GM18507 (cell line): ENCODE measurements around the gene MSI2.
"Not testable (repeated sequence)": the region's sequence is repeated elsewhere in the genome, so short reads cannot be mapped to it uniquely, and the experiment has no call there.

ENCODE experiments used
- DNase-seq: peaks from one replicate; pipeline ENCODE4 v3.0.0; 2011; ENCODE audit warnings: low read depth; ENCODE audit not compliant: insufficient read length; ENCODE audit errors: extremely low spot score
- FAIRE-seq: peaks from 2 replicates; lab custom pipeline; 2011; peaks lifted over from hg19 to GRCh38; lab: Jason Lieb, UNC

The MSI2 gene

DNA sequence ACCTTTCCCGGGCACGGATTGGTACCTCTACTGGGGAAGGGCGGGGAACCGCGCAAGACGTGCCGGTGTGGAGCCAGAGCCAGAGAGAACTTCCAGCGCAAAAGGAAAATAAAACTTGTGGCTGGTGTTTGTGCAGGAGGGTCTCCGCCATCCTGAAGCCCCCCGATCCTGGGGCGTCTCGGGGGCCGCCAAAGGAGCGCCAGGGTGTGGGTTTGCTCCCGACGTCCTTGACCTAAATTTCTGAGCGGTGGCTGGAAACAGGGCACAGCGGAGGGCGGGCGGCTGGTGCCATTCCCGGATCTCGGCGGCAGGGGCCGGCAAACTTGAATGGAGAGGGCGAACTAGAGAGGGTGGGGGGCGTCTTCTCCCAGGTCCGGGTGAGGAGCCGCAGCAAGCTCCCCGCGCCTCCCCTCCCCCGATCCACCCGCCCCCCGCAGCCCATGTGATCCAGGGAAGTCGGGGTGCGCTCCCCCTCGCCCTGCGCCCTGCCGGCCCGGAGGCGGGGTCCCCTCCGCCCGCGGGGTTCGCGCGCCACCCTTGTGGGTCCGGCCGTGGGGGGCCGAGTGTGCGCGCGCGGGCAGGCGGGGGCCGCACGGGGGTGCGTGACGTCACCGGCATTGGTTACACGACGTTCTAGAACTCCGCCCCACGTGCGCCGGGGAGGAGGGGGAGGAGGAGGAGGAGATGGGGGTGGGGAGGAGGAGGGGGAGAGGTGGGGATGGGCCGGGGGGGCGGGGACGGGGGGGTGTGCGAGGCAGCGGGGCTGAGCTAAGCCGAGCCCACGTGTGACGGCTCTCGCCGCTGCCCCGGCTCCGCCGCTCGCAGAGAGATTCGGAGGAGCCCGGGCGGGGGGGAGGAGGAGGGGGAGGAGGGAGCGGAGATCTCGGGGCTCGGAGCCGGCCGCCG is at the start of gene MSI2:
MSI2 (plus strand) TSS at position 748 of the 906 bp plus-strand sequence. CDS start 220 bp downstream, outside the sequence.
- peak; percentile 67 for DNase-seq
- FAIRE-seq: peak; percentile 74

DNA sequence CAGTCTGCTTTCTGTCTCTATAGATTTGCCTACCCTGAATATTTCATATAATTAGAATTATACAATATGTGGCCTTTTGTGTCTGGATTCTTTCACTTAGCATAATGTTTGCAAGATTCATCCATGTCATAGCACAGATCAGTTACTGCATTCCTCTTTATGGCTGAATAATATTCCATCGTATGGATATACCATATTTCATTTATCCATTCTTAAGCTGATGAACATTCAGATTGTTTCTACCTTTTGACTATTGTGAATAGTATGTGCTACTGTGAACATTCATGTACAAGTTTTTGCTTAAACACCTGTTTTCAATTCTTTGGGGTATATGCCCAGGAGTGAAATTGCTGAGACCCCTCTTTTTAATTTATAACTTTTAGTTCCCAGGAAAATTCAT is 49.4 kb upstream of the MSI2 start:
- DNase-seq (no peak), FAIRE-seq (no peak)

DNA sequence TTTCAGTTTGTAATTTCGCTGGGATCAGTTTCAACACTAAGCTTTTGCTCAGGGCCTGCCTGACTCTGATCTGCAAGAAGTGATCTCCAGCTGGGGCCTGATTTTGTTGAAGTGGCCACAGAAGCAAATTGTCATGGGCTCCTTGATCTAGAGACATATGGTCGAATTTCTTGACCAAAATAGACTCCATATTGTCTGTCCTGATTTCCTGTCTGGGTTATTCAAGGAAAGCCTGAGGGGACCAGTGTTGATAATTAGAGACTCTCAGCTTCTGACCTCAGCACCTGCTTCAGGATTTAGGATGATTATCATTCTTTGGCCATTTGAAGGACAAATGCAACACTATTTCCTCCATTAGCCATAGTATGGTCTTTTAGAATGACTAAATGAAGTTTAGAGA is 48.9 kb upstream of the MSI2 start:
- DNase-seq (no peak), FAIRE-seq (no peak)

DNA sequence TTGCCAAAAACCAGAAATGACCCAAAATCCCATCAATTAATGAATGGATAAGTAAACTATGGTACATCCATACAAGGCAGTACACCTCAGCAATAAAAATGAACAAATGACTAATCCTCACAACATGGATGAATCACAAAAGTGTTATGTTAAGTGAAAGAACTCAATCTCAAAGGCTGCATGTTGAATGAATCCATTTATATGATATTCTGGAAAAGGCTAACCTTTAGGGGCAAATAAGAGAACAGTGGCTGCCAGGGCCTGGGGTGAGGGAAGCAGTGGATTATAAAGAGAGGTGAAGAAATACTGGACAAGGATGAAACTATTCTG is 46.1 kb upstream of the MSI2 start:
- no peak for DNase-seq

DNA sequence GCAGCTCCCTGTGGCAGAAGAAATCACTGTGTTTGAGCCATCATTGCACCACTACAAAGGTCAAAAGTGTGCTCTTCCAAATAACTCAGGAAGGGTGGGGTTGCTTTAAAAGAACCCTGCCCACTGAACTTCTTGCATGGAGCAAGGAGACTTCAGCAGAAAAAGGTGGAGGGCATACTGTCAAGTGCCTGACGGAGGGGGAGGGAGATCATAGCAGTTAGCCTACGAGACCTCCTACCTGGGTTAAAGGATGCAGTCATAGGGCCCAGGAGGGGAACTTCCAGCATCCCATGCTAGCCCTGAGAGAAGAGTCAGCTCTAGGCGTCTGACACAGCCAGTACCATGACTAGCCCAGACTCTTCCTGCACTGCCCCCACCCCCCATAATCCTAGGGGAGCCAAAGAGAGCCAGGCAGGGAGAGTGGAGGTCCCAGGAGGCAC is 45.3 kb upstream of the MSI2 start:
- FAIRE-seq (no peak), DNase-seq (no peak)

More for the DNA sequence above, 46.1 kb upstream of the MSI2 start:
- no peak for FAIRE-seq

DNA sequence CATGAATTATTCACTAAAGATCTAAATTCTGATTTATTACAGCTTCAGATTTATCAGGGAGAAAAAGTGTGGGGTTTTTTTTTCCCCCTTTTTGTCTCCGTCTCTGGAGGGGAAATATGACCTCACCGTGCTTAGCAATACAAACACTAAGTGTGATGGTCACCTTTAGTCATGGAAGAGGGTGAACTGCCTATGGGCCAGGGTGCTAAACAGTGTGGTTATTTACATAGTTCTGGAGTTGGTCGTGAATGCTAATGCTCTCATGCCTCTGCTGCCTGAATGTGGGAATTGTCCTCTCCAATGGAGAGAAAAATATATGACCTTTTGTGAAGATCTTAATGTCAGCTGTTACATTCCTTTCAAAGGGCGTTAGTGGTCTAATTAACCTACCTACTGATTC is 44.8 kb upstream of the MSI2 start:
- DNase-seq (no peak), FAIRE-seq (no peak)

DNA sequence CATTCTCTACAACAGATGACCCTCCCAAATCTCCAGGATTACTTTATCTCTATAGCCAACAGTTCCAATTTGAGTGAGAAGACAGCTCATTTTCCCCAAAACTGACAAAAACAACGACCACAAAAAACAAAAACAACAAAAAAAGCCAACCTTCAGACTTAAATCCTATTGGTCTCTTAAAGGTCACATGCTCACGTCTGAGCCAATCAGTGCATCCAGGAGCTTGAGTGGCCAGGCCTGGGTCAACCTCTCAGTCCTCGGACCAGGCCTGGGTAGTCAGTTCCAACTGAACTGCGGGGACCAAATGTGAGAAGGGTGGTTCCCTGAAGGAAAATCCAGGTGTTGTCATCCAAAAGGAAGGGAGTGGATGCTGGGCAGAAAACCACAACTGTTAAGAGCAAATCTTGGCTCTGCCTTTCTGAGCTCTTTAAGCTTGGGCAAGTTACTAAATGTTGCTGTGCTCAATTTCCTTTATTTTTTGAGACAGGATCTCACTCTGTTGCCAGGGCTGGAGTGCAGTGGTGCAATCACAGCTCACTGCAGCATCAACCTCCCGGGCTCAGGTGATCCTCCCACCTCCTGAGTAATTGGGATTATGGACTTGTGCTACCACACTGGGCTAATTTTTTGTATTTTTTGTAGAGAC is 43.0 kb upstream of the MSI2 start:
- FAIRE-seq (no peak), DNase-seq (no peak)

DNA sequence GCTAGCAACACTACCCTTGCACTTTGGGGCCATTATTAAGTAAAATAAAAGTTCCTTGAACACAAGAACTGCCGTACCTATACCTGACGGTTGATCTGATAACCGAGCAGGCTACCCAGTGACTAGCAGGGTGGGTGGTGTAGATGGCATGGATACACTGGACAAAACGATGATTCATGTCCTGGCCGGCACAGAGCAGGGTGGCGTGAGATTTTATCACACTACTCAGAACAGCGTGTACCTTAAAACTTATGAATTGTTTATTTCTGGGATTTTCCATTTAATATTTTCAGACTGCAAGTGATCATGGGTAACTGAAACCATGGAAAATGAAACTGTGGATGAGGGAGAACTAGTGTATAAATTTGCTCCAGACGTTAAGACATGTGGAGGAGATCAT is 41.0 kb upstream of the MSI2 start:
- DNase-seq (no peak), FAIRE-seq (no peak)

DNA sequence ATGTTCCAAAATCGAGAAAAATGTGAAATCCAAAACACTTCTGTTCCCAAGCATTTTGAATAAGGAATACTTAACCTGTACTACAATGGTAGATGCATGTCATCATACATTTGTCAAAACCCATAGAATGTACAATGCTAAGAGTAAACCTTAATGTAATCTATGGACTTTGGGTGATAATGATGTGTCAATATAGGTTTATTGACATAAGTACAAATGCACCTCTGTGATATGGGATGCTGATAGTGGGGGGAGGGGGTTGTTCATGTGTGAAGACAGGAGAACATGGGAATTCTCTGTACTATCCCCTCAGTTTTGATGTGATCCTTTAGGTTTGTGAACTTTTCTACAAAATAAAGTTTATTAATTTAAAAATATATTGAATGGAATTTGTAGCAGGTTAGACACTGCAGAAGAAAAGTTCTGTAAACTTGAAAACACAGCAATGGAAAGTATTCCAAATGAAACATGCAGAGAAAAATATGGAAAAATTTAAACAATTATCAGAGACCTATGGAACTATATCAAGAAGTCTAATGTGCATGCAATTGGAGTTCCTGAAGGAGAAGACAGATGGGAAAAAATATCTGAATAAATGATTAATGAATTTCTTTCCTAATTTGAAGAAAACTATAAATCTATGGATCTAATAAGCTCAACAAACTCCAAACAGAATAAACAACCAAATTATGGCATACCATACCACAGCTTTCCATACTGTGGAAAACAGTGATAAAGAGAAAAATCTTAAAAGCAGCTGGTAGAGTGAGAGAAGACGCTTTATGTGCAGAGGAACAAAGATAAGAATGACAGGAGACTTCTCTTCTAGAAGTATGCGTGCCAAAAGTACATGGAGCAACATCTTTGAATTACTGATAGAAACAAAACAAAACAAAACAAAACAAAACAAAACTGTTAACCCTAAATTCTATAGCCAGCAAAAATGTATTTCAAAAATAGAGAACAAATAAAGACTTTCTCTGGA is 34.7 kb upstream of the MSI2 start:
- no peak for DNase-seq
- FAIRE-seq: no peak

DNA sequence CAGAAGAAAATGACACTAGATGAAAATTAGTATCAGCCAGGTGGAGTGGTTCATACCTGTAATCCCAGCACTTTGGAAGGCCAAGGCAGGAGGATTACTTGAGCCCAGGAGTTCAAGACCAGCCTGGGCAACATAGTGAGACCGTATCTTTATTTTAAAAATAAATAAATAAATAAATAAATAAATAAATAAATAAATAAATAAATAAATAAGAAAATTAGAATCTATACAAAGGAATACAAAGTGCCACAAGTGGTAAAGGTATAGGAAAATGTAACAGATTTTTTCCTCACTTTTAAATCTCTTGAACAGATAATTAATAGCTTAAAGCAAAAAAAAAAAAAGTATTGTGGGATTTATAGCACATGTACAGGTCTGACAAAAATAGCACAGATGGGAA is 33.9 kb upstream of the MSI2 start:
- DNase-seq, FAIRE-seq: not testable (repeated sequence)

DNA sequence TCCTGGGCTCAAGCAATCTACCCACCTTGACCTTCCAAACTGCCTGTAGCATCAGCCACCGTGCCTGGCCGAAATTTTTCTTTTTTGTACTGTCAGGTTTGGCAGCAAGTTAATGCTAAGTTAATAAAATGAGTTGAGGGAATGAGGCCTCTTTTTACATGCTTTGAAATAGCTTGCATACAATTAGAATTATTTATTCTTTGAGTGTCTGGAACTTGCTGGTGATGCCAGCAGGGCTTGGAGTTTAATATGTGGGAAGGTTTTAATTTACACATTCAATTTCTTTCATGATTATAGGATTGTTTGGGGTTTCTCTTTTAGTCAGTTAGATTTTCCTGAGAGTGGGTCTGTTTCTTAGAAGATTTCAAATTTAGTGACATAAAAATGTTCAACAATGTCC is 31.2 kb upstream of the MSI2 start:
- no peak for FAIRE-seq
- no peak for DNase-seq

DNA sequence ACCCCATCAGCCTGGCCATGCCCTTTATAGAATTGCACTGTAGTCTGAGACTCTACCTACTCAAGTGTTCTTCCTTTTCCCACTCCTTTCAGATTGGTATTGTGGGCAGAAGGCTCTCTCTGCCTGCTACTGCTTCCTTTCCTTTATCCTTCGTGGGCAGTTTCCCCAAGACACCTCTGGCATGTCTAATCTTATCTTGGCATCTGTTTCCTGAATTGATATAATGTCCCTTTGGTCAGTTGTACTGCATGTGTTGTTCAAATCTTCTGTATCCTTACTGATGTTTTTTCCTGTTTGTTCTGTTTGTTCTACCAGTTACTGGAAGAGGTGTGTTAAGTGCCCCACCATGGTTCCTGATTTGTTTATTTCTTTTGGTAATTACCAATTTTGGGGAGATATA is 29.5 kb upstream of the MSI2 start:
- FAIRE-seq (no peak), DNase-seq (no peak)

DNA sequence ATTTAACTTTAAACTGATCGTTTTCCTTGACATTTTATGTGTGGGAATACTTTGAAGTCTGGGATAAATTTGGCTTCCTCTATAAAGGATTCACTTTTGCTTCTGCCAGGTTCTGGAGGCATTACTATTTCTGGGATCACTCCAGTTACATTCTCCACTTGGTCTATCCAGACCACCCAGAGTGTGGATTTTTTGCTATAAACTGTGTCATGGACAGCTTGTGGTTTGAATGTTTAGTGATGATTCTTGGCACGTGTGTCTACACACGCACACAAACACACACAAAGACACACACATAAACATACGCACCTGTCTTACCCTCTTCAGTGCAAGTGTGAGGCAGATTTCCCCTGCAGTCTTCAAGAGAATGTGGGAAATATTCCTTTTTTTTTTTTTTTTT is 27.4 kb upstream of the MSI2 start:
- no peak for DNase-seq
- FAIRE-seq: no peak

DNA sequence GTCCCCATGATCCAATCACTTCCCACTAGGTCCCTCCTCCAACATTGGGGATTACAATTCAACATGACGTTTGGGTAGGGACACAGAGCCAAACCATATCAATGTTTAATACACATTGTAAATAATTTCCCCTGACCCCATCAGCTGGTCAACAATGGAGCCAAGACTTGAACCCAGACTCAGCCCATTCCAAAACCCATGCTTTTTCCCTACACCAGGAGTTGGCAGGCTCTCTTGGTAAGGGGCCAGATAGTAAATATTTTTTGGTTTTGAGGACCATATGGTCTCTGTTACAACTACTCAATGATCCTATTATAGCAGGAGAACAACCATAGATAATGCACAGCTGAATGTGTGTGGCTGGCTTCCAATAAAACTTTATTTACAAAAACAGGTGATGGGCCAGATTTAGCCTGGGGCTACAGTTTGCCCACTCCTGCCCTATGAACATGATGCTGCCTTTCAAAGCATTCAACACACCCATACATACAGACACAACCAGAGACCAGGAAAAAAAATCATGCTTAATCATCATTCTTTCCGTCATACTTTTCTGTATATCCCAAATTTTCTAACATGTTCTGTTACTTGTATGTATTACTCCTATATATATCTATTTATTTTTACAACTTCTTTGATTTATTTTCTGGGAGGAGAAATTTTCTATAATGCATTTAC is 22.1 kb upstream of the MSI2 start:
- FAIRE-seq: no peak

DNA sequence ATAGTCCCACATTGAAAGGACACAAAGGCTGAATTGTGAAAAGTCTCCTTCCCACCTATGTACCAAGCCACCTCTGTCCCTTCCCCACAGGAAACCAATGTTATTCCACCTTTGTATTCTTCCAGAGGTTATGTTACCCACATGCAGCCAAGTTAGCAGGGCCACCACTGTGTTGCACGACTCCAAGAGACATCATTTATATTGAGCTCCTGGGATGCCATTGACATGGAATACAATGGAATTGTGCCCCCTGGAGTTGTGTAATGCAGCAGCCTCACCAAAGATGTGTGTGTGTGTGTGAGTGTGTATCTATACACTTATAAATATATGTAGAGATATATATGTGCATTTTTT is 21.6 kb upstream of the MSI2 start:
- DNase-seq (no peak), FAIRE-seq (no peak)

More for the DNA sequence above, 22.1 kb upstream of the MSI2 start:
- DNase-seq: no peak

DNA sequence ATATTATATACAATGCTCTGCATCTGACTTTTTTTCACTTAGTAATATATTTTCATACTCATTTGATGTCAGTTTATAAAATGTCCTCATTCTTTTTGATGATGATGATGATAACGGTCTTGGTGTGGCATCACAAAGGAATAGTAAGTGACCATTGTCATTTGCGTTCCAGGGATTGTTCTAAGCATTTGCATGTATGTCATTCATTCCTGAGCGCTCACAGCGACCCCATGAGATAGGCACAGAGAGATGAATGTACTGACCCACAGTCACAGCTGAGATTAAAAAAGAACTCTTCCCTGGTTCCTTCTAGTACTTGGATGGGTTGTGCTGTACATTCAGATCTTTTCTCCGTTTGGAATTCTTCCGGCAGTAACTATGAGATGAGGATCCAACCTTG is 21.2 kb upstream of the MSI2 start:
- FAIRE-seq: no peak
- DNase-seq: no peak

DNA sequence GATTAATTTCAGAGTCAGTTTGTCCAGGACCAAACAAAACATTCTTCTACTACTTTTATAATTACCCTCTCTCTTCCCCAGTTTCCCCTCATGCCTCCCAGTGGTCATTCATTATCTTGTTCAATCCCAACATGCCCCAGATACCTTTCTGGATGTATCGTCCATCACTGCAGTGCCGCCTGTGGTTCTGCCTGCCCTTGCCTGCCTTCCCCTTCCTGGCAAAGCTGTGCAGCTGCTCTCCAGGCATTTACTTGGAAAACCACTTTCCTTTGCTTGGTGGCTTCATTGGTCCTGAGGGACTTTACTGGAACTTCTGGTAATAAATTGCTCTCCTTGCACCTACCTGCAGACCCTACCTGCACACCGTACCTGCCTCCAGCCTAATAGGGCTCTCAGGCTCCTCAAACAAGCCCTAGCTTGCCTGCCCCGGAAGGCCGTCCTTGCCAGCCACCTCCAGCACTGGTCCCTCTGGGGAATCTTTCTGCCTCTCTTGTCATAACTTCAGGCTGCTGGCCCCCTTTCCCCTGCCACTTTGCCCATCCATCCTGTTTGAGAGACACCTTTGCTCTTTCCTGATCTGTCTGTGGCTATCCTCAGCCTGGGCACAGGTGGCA is 19.5 kb upstream of the MSI2 start:
- FAIRE-seq: no peak

DNA sequence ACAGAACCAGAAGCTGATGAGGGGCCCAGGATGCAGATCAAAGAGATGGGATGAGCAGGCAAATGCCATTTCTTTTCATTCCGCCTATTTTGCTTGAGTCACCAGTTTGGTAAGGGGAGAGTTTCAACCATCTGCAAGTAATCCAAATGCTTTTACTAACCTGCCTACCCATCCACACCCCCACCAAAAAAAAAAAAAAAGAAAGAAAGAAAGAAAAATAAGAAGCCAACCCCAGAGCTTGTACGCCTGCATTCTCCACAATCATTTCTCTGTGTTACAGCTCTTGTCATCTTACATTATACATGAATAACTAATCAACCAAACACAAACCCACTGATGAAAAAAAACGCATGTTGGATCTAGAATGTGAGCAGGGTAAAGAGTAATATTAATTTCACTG is 15.7 kb upstream of the MSI2 start:
- FAIRE-seq: no peak
- DNase-seq: no peak

More for the DNA sequence above, 19.5 kb upstream of the MSI2 start:
- DNase-seq: no peak

DNA sequence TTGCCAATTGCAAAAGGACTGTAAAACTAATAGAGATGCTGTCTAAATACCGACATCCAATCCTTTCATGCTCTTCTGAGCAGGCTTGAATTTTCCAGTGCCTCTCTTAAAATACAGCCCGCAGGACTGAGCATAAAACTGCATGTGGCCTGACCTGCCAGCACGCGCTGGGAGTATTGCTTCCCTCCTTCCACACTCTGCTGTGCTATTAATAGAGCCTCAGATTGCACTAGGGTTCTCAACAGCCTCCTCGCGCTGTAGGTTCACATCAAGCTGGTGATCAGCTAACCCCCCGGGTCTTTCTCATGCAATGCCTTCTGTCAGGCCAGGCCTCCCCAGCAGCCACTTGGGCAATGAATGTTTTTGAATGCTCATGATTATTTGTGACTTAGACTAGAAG is 14.2 kb upstream of the MSI2 start:
- no peak for DNase-seq
- no peak for FAIRE-seq
